GM21515 (cell line): ENCODE data around the gene ZNF627.
A peak's percentile ranks its signal among the peaks of the same experiment; 100 is the strongest.
"Not testable (repeated sequence)": the region's sequence is repeated elsewhere in the genome, so short reads cannot be mapped to it uniquely, and the experiment has no call there.

Experiments used
- ATAC-seq: cut with Tn5 transposase; IDR thresholded peaks from one replicate; pipeline ENCODE4 v1.9.1; 2021; ENCODE audit not compliant: unreplicated experiment

Gene ZNF627

DNA sequence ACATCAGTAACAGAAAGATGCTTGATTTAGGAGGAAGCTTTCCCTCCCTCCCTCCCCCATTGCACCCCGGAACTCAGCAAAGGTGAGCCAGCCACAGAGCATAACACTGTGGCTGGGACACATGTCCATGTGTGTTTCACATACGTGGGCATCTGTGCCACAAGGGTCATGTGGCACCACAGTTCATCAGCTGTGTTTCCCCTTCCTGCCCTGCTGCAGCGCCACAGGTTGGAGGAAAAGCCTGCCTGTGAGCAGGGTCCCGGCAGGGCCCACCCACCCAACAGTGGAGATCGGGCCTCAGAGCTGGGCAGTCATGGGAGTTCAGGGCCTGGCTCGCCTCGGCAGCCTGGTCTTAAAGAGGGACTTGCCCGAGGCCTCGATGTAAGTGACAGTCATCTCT lies 22.6 kb upstream of the ZNF627 start:
- no peak for ATAC-seq

DNA sequence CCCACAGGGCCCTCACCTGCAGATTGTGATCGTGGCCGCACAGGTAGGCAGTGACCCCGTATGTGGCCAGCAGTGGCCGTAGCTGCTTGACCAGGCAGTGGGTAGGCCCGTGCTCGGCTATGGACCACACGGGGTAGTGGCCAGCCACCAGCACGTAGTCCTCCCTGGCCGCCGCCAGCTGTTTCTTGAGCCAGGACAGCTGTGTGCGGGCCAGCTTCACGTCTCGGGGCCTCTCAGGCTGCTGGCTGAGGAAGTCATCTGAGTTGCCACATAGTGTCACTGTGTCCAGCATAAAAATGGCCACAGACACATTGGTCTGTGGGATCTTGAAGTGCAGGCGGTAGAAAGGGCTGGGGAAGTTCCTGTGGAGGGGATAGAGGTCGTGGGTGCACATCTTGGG lies 21.1 kb upstream of the ZNF627 start:
- ATAC-seq = no peak

DNA sequence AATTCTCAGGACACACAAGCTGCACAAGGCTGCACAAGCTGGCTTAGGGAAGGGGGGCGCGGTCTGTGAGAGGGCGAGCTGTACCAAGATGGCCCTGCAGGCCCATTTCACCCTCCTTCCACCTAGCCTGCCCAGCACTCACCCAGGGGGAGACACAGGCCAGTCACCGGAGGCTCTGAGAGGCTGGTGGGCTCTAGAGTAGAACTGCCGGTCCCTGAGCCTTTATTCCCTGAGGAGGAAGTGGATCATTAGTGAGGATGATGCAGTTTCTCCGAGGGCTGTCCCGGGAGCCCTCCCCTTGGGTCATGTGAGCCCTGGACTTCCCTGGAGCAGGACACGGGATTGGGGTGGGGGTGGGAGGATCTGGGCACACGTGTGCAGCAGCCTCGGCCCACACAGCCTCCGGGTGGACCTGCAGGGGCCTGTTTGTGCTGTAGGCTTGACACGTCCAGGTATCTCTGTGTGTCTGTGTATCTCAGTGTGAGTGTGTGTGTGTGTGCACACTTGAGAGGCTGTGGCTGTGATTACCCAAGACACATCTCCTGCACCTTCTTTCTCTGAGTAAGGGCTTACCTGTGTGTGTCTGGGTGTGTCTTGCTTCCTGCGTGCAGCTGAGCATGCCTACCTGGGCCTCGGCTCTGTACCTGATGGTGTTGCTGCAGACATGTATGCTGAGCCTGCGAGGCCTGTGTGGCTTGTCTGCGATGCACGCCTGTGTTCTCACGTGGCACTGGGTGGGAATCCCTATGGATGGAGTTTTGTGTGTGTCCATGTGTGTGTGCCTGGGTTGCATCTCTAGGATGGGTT lies 19.6 kb upstream of the ZNF627 start, which contains the start of gene ACP5:
TSS of gene ACP5 (minus strand) at position 195 of the 807 bp plus-strand sequence. CDS start 328 bp downstream, outside the sequence.
- no peak for ATAC-seq

DNA sequence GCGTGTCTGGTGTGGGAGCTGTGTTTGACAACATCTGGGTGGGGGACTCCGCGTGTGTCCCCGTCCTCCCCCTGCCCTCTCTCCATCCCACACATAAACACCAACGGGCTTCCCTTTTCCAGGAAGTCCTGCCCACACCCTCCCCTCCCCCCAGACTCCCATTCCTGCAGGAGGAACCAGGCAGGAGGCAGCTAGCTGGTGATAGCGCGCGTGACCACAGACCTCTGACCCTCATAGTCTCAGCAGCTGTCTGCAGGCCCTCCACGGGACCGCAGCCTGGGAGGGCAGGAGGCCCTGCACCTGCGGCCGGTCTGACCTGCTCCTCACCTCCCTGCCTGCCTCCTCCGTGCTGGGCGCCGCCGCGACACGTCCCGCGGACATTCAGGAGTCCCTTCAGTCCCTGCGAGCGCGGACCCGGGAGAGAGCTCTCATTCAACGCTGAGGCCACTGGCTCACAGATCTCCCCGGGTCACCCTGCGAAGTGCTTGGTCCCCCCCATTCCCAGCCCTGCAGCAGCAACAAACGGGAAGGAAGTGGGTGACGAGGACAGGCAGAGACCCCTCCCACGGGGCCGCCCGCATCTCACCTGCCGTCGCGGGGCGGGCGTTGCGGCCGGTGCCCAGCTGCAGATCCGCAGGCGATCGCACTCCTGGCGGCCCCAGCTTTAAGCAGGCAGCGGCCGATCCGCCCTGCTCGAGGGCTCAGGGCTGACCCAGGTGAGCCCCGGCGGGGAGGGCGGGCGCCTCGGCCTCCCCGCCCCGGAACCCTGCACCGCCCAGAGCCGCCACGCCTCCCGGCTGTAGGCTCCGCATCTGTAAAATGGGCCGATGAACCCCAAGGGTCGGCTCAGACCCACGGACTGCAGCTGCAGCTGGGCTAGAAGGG lies 18.8 kb upstream of the ZNF627 start:
- ATAC-seq = no peak

DNA sequence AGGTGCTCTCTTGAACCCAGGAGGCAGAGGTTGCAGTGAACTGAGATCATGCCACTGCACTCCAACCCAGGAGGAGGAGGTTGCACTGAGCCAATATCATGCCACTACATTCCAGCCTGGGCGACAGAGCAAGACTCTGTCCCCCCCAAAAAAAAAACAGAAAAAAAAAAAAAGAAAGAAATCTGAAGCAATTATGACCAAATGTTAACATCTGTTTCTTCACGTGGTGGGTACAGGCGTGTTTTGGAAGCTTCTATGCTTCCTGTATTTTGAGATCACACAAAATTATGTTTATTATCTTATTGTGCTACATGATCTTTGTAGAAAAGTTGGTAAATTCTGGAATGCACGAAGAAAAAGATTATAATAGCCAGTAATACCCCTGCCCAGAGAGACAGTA lies 17.2 kb upstream of the ZNF627 start:
- ATAC-seq = no peak

DNA sequence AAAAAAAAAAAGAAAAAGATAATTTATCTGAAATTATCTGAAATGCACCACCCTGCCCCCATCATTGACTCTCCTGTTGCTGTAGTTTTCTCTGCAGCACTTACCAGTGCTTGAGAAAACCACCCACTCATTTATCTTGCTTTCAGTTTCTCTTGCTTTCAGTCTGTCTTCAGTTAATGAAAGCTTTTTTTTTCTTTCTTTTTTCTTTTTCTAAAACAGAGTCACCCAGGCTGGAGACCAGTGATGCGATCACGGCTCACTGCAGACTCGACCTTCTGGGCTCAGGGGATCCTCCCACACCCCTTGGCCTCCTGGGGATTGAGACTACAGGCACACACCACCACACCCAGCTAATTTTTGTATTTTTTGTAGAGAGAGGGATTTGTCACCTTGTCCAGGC lies 15.5 kb upstream of the ZNF627 start:
- peak; percentile 54 for ATAC-seq

DNA sequence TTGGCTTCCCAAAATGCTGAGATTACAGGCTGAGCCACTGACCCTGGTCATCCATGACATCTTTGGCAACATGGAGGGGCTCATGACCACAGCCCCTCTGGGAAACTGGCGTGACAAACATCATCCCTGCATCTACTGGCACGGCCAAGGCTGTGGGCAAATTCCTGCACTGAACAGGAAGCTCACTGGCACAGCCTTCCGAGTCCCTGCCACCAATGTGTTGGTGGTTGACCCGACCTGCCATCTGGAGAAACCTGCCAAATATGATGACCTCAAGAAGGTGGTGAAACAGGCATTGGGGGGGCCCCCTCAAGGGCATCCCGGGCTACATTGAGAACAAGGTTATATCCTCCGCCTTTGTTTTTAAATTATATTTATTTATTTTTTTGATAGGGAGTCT lies 11.0 kb upstream of the ZNF627 start:
- ATAC-seq = no peak

DNA sequence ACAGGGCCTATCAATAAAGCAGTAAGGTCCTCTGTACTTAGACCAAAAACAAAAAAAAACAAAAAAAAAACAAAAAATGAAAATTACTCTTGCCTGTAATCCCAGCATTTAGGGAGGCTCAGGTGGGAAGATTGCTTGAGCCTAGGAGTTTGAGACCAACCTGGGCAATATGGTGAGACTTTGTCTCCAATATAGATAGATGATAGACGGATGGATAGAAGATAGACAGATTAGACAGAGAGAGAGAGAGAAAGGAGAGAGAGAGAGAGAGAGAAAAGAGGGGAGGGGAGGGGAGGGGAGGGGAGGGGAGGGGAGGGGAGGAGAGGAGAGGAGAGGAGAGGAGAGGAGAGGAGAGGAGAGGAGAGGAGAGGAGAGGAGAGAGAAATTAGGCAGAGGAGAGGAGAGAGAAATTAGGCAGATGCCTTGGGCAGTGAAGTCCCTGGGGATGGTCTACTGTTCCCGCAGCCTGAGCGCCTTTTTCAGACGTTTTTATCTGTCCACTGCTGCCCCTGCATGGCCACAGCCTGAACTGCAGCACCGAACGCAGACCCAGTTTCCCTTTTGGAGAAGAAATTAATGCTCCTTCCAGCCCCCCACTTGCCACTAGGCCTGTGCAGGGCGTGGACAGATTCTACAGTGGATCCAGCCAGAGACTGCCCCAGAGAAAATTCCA lies 9.8 kb upstream of the ZNF627 start:
- no peak for ATAC-seq

DNA sequence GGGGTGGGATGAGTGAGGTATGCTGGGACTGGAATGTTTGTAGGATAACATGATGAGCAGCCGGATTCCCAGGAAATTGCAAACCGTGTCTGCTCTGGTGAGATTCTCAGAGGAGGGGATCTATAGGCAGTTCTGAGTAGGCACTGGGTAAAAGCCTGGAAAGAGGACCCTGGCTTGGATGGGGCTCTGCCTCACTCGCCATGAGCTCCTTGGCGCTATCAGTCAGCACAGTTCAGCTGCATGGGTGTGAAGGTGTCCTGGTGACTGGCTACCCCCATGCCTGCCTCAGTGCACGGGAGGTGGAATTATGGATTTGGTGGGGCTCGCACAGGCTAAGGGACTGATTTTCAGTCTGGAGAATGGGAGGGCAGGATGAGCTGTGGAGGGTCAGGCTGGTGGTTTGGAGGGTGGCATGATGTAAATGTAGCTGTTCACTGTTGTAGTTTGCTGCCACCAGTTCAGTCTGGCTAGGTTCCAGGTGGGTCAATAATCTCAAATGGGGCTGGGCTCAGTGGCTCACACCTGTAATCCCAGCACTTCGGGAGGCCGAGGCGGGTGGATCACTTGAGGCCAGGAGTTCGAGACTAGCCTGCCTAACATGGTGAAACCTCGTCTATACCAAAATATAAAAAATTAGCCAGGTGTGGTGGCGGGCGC lies 9.2 kb upstream of the ZNF627 start:
- ATAC-seq = no peak

DNA sequence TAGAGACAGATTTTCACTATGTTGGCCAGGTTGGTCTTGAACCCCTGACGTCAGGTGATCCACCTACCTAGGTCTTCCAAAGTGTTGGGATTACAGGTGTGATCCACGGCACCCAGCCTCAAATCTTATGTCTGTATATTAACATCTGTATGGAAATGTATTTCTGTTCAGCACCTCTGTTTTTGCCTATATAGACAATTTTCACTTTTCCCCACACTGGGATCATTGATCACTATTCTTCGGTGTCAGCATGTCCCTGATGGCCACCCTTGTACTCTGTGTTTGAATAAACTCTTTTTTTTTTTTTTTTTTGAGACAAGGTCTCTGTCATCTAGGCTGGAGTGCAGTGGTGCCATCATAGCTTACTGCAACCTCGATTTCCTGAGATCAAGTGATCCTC lies 3.2 kb upstream of the ZNF627 start:
- no peak for ATAC-seq

DNA sequence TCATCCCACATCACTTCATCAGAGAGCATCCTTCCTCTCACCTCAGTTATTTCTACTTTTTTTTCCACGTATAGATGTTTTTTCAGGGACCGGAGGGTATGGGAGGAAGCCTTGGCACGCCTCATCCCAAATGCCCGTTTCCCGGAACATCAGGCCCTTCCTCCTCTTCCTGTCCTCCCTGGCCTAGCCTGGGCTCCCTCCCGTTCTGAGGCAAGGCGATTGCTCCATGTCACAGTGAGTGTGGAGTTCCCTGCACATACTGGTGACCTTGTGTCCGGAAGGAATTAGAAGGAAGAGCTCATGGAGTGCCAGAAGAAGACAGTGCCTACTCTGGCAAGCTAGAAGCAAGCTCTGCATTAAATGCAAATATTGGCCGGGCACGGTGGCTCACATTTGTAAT lies 1.1 kb upstream of the ZNF627 start:
- ATAC-seq = no peak

DNA sequence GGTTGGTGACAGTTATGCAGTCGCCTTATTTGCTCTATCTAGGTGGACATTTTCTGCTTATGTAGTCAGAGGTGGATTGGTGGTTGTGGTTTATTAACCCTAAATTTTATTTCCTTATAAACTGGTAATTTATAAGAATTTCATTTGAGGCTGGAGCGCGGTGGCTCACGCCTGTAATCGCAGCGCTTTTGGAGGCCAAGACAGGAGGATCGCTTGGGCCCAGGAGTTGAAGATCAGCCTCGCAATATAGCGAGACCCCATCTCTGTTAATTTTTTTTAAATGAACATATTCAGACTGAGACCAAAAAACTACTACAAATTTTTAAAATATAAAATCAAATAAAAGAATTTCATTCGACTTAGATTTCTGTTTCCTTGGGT lies 810 bp downstream of the ZNF627 start:
- ATAC-seq = no peak

DNA sequence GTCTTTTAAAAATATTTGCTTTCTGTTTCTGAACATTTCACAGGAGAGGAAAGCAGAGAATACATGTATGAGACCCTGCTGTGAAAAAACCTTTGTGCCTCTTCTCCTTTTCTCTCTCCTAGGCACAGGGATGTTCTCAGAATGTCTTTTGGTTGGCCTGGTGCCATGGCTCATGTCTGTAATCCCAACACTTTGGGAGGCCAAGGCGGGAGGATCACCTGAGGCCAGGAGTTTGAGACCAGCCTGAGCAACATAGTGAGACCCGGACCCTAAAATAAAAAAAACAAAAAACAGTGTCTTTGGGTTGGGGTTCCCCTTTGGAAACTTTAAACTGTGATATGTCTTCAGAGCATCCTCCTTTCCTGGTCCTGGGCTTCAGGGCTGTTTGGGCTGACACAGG lies 1.5 kb downstream of the ZNF627 start:
- ATAC-seq = no peak

DNA sequence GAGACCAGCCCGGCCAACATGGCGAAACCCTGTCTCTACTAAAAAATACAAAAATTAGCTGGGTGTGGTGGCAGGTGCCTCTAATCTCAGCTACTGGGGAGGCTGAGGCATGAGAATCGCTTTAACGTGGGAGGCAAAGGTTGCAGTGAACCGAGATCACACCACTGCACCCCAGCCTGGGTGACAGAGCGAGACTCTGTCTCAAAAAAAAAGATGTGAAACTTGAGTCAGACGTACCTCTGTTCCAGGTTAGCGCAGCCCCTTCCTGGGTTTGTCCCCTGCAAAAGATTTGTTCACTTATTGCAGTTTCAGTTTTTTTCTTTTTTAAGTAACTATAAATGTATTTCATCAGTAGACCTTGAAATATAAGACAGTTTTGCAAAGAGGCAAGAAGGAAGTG lies 2.4 kb downstream of the ZNF627 start:
- not testable (repeated sequence) for ATAC-seq

DNA sequence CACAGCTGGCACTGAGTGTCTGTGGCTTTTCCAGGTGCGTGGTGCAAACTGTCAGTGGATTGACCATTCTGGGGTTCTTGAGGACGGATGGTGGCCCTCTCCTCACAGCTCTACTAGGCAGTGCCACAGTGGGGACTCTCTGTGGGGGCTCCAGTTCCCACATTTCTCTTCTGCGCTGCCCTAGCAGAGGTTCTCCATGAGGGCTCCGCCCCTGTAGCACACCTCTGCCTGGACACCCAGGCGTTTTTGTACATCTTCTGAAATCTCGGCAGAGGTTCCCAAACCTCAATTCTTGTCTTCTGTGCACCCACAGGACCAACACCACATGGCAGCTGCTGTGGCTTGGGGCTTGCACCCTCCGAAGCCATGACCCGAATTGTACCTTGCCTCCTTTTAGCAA lies 9.2 kb downstream of the ZNF627 start:
- no peak for ATAC-seq

DNA sequence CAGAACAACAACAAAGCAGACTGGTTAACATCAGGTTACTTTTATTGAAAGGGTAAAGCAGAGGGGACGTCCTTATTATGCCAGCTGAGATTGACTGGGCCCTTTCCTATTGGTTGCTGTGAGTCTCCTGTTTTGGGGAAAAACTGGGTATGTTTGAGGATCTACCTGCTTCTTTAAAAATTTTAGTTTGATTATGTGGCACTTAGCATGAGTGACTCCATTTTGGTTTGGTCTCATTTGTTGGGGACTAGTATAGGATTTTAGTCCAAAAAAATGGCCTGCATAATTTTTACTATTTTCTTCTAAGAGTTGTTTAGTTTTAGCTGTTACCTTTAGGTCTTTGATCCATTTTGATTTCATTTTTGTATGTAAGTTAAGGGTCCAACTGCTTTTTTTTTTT lies 14.4 kb downstream of the ZNF627 start:
- ATAC-seq = no peak

DNA sequence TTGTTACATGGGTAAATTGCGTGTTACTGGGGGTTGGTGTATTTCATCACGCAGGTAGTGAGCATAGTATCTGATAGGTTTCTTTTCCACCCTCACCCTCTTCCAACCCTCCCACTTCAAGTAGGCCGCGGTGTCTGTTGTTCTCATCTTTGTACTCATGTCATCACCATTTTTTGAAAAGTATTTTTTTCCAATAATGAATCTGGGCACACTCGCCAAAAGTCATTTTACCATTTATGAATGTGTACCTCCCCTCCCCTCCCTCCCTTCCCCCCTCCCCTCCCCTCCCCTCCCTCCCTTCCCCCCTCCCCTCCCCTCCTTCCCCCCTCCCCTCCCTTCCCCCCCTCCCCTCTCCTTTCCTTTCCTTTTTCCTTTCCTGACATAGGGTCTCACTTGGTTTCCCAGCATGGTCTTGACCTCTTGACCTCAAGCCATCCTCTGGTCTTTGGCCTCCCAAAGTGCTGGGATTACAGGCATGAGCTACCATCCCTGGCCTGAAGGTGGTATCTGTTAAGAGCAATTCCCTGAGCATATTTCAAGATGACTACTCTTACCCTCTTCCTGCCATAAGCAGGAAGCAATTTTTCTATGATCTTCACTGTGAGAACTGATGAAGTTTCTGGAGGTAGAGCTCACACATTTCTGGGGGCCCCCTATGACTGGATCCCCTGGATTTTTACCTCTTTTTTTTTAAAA lies 15.7 kb downstream of the ZNF627 start:
- ATAC-seq = no peak

DNA sequence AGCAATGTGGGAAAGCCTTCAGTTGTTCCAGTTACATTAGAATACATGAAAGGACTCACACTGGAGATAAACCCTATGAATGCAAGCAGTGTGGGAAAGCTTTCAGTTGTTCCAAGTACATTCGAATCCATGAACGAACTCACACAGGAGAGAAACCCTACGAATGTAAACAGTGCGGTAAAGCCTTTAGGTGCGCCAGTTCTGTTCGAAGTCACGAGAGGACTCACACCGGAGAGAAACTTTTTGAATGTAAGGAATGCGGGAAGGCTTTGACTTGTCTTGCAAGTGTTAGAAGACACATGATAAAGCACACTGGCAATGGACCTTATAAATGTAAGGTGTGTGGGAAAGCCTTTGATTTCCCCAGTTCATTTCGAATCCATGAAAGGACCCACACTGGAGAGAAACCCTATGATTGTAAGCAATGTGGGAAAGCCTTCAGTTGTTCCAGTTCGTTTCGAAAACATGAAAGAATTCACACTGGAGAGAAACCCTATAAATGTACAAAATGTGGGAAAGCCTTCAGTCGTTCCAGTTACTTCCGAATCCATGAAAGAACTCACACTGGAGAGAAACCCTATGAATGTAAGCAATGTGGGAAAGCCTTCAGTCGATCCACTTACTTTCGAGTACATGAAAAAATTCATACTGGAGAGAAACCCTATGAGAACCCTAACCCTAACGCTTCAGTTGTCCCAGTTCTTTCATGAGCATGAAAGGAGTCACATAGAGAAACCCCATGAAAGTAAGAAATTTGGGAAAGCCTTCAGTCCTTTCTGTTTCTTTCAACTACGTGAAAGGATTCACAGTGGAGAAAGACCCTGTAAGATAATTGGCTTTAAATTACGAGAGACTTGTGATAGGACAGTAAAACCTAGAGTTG lies 20.1 kb downstream of the ZNF627 start:
- no peak for ATAC-seq

DNA sequence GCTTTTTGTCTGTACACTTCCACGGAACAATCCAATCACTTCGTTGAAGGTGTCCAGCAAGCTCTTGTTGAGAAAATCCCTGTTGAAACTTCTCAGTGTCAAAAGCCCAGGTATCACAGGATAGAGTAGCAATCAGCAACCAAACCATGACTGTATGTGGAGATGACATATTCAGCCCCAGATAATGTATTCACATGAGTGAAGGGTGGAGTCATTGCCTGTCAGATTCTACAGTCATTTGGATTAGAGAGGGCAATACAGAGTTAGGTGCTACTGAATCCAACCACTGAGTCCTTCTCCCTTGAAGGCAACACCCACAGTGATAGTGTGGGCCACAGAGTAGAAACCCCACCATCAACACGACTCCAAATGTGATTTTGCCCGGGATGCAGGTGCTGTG lies 23.3 kb downstream of the ZNF627 start:
- ATAC-seq = no peak

DNA sequence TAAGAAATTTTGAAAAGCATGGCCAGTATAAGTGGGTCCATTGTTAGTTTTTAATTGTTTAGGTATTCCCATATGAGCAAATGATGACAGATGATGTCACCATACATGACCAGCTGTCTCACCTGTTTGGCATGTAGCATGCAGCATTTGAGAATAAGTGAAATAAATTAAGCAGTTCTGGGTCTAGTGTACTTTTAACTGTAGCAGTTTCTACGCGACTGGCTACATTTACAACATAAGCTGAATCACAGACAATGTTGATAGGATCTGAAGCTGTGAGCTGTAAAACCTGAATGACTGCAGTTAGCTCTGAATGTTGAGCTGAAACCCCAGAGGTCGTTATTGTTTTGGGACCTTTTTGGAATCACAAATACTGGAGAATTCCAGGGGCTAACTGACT lies 25.1 kb downstream of the ZNF627 start:
- ATAC-seq = not testable (repeated sequence)
